ENCODE measurements around the gene TAF11L2.

DNA sequence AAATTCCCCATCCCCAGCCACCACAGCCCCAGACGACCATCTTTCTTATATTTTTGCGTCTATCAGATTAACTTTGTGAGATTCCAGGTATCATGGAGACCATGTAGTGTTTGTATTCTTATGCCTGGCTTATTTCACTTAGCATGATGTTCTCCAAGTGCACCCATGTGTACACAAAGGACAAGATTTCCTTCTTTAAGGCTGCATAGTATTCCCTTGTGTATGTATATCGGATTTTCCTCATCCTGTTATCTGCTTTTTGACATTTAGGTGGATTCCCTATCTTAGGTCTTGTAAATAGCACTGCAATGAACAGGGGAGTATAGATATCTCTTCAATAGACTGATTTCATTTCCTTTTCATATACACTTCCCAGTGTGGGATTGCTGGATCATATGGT, 5.3 kb upstream of the TAF11L2 start:
- TF ChIP-seq, protein P1, sequence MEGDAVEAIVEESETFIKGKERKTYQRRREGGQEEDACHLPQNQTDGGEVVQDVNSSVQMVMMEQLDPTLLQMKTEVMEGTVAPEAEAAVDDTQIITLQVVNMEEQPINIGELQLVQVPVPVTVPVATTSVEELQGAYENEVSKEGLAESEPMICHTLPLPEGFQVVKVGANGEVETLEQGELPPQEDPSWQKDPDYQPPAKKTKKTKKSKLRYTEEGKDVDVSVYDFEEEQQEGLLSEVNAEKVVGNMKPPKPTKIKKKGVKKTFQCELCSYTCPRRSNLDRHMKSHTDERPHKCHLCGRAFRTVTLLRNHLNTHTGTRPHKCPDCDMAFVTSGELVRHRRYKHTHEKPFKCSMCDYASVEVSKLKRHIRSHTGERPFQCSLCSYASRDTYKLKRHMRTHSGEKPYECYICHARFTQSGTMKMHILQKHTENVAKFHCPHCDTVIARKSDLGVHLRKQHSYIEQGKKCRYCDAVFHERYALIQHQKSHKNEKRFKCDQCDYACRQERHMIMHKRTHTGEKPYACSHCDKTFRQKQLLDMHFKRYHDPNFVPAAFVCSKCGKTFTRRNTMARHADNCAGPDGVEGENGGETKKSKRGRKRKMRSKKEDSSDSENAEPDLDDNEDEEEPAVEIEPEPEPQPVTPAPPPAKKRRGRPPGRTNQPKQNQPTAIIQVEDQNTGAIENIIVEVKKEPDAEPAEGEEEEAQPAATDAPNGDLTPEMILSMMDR (conservative IDR thresholded peaks at IDR 0.05 in 1 of 2, IDR thresholded peaks at IDR 0.05 in 1 of 2; ENCODE audit: extremely low read depth in 1 of 2, insufficient read depth in 1 of 2, low read depth in 1 of 2, low read length in 2 of 2), result no peak
- TF ChIP-seq EZH2 (IDR thresholded peaks at IDR 0.05; ENCODE audit: borderline replicate concordance, low read length), result no peak

All from mammary epithelial cell (primary cell).